Caki2 (cell line): ENCODE results near the gene KRT28. TPM values are rescaled to one million over a fixed set of nuclear protein-coding genes. Genes with fewer than 3 reads are reported as not detected.
A peak's percentile ranks its signal among the peaks of the same experiment; 100 is the strongest.

Source experiments
- DNase-seq: peaks from one replicate; pipeline ENCODE4 v3.0.0-alpha.2; 2015; ENCODE audit warnings: low read depth
- in situ Hi-C: cut with HindIII; loops from 2 replicates; pipeline ENCODE4 v1.10.0; 2016; ENCODE audit warnings: low sequenced_read_pairs, low pct_unique_long_range_greater_than_20kb, mixed read lengths
- total RNA-seq: library from RNA; depleted of rRNA; stranded (reverse); fragments of >200 nt; shearing (Covaris generic); gene quantifications from 2 replicates; pipeline ENCODE4 v1.2.3, GENCODE V29; 2014; ENCODE audit warnings: low replicate concordance; rRNA removed

KRT28 gene
- total RNA-seq = not detected in 2 replicates

- DNase-seq = no peak
- in situ Hi-C loops = no loop called here
Measured at GRCh38 chr17:40799859-40800258, at the start of gene KRT28. Gene KRT28 (minus strand): TSS chr17:40799959. CDS start chr17:40799893, 66 bp downstream.

- no peak for DNase-seq
- in situ Hi-C loops = no loop called here
Measured at GRCh38 chr17:40848583-40849235, 49.0 kb upstream of the KRT28 start.

GRCh38 chr17:40846515-40847144, 46.9 kb upstream of the KRT28 start:
- no peak for DNase-seq
- in situ Hi-C loops = no loop called here

GRCh38 chr17:40844671-40845107, 44.9 kb upstream of the KRT28 start:
- in situ Hi-C loops = no loop called here
- no peak for DNase-seq

GRCh38 chr17:40843242-40843641, 43.5 kb upstream of the KRT28 start:
- no peak for DNase-seq
- in situ Hi-C loops = no loop called here

- no peak for DNase-seq
- in situ Hi-C loops = no loop called here
Measured at GRCh38 chr17:40841246-40841645, 41.5 kb upstream of the KRT28 start.

- in situ Hi-C loops = no loop called here
- DNase-seq = no peak
Measured at GRCh38 chr17:40839194-40839593, 39.4 kb upstream of the KRT28 start.

- DNase-seq = no peak
- in situ Hi-C loops = no loop called here
Measured at GRCh38 chr17:40836020-40836419, 36.3 kb upstream of the KRT28 start.

GRCh38 chr17:40833882-40834281, 34.1 kb upstream of the KRT28 start:
- in situ Hi-C loops = no loop called here
- no peak for DNase-seq

- DNase-seq = no peak
- in situ Hi-C loops = no loop called here
Measured at GRCh38 chr17:40832840-40833239, 33.1 kb upstream of the KRT28 start.

- no peak for DNase-seq
- in situ Hi-C loops = no loop called here
Measured at GRCh38 chr17:40830085-40830776, 30.5 kb upstream of the KRT28 start.

- in situ Hi-C loops = no loop called here
- no peak for DNase-seq
Measured at GRCh38 chr17:40828454-40829044, 28.8 kb upstream of the KRT28 start.

- in situ Hi-C loops = no loop called here
- peak; percentile 67 for DNase-seq
Measured at GRCh38 chr17:40827746-40828453, 28.1 kb upstream of the KRT28 start.

- in situ Hi-C loops = no loop called here
- DNase-seq = peak; percentile 36
Measured at GRCh38 chr17:40825599-40825998, 25.8 kb upstream of the KRT28 start.

- in situ Hi-C loops = no loop called here
- DNase-seq = no peak
Measured at GRCh38 chr17:40824015-40824832, 24.5 kb upstream of the KRT28 start.

GRCh38 chr17:40822132-40822812, 22.5 kb upstream of the KRT28 start, which contains the start of gene KRT10:
Gene KRT10 (minus strand): TSS chr17:40822614. CDS start chr17:40822585, 29 bp downstream.
- in situ Hi-C loops = no loop called here
- no peak for DNase-seq

GRCh38 chr17:40821536-40821935, 21.8 kb upstream of the KRT28 start:
- in situ Hi-C loops = no loop called here

More at GRCh38 chr17:40821536-40821935, 21.8 kb upstream of the KRT28 start:
- DNase-seq = no peak
